Epithelial cell of prostate (primary cell): ENCODE results near the gene ZCCHC10.
A peak's percentile ranks its signal among the peaks of the same experiment; 100 is the strongest.
"Not testable (repeated sequence)": the region's sequence is repeated elsewhere in the genome, so short reads cannot be mapped to it uniquely, and the experiment has no call there.

Experiments used
- DNase-seq: peaks from one replicate; pipeline ENCODE4 v3.0.0-alpha.2; 2011; ENCODE audit warnings: low read depth, low spot score
- H3K27ac ChIP-seq: fragments of 450-650 bp; 2 replicates; pipeline ENCODE4 v1.5.1; 2017; ENCODE audit warnings: mild to moderate bottlenecking

ZCCHC10 gene

GRCh38 chr5:132982971-132983370, 43.4 kb downstream of the ZCCHC10 start:
- not testable (repeated sequence) for DNase-seq, H3K27ac ChIP-seq

- no peak overlapping the region for H3K27ac ChIP-seq
- no peak for DNase-seq
Observed at GRCh38 chr5:132981288-132981687, 45.1 kb downstream of the ZCCHC10 start.

DNA sequence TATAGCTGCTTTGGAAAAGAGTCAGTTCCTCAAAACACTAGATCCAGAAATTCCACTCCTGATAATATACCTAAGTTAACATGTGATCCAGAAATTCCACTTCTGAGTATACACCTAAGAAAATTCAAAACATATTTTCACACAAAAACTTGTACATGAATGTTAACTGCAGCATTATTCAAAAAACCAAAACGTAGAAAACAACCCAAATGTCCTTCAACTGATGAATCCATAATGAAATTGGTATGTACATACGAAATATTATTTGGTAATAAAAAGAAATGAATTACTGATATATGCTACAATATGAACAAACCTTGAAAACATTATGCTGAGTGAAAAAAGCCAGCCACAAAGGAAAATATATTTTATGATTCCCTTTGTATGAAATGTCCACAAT, 46.4 kb downstream of the ZCCHC10 start:
- DNase-seq, result no peak
- H3K27ac ChIP-seq, result no peak overlapping the region

GRCh38 chr5:132979367-132979940, 46.9 kb downstream of the ZCCHC10 start:
- peak overlapping the region; percentile 4 for H3K27ac ChIP-seq
- DNase-seq, result peak; percentile 59

DNA sequence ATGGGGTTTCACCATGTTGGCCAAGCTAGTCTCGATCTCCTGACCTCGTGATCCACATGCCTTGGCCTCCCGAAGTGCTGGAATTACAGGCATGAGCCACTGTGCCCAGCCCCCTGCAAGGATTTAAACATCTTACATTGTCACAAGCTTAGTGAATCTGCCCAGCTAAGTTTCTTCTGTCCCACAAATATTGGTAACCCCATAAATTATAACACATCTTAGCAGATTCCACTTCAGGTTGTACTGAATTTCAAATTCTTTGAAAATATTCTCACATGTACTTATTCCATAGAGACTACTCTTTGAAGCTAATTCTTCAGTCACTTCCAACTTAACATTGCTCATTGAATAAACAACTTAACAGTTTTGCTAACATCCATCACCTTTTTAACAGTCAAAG, 49.5 kb downstream of the ZCCHC10 start:
- no peak for DNase-seq
- H3K27ac ChIP-seq, result no peak overlapping the region

- DNase-seq, H3K27ac ChIP-seq: not testable (repeated sequence)
Observed at GRCh38 chr5:132972436-132972828, 53.9 kb downstream of the ZCCHC10 start.

DNA sequence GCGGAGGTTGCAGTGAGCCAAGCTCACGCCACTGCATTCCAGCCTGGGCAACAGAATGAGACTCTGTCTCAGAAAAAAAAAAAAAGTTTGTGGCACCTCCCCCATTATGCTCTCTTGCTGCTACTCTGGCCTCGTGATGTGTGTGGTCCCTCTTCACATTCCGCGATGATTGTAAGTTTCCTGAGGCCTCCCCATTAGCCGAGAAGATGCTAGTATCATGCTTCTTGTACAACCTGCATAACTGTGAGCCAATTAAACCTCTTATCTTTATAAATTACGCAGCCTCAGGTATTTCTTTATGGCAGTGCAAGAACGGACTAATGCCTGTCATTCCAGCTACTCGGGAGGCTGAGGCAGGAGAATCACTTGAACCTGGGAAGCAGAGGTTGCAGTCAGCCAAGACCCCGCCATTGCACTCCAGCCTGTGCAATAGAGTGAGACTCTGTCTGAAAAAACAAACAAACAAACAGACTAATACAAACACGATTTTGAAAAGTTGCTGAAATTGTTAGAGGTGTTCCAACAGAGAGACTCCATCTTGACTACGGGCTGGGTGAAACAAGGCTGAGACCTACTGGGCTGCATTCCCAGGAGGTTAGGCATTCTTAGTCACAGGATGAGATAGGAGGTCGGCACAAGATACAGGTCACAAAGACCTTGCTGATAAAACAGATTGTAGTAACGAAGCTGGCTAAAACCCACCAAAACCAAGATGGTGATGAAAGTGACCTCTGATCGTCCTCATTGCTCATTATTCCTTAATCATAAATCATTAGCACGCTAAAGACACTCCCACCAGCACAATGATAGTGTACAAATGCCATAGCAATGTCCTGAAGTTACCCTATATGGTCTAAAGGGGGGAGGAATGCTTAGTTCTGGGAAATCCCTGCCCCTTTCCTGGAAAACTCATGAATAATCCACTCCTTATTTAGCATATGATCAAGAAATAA, 54.6 kb downstream of the ZCCHC10 start:
- no peak for DNase-seq

GRCh38 chr5:132965120-132965519, 61.2 kb downstream of the ZCCHC10 start:
- no peak overlapping the region for H3K27ac ChIP-seq
- no peak for DNase-seq

More for the DNA sequence above, 54.6 kb downstream of the ZCCHC10 start:
- H3K27ac ChIP-seq, result peak overlapping the region; percentile 50

- DNase-seq, result peak; percentile 78
- H3K27ac ChIP-seq, result peak within 1 kb of the TSS; percentile 95
Observed at GRCh38 chr5:132963171-132964104, 62.9 kb downstream of the ZCCHC10 start, which contains the start of gene AFF4. Gene AFF4, minus strand, starts transcription at chr5:132963634. Its CDS starts 26,445 bp downstream, at chr5:132937189.

DNA sequence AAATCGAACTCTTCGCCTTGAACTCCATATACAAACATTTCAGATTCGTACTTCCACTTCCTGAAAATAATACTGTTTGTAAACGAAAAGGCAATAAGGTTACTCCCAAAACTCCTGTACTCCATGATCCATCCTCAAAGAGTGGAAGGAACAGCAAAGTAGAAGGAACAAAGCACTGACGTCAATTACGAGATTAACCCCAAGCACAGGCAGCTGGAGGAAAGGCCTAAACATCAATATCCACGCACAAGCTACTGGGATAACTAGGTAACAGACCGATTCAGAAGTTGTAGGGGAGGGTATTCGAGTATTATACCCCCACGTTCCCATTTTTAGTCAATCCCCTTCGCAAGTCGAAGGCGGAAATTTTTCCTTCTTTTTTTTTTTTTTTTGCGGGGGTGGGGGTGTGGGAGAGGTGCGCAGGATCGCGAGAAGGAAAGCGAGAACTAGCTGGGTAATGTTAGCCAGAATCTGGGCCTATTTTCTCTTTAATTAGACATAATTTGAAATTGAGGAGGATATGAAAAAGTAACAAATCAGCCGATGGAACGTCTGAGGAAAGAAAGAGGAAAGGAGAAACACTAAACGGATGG, 63.8 kb downstream of the ZCCHC10 start:
- no peak for DNase-seq
- peak overlapping the region; percentile 95 for H3K27ac ChIP-seq

DNA sequence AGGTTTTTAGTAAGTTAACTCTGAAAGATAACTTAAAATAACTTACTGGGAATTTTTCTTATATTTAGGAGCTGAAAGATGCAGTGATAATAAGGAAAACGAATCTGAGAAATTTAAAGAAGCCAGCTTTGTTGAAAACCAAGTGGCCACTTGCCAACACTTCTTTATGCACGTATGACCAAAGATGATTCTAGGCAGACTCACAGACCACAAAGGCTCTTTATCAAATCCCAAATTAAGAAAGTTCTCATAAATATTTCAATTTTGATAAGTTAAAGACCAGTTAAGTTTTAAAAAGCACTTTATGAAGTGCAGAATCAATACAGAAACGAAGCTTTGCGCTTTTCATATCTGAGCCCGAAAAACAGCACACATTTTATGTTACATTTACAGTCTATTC, 64.5 kb downstream of the ZCCHC10 start:
- no peak for DNase-seq

DNA sequence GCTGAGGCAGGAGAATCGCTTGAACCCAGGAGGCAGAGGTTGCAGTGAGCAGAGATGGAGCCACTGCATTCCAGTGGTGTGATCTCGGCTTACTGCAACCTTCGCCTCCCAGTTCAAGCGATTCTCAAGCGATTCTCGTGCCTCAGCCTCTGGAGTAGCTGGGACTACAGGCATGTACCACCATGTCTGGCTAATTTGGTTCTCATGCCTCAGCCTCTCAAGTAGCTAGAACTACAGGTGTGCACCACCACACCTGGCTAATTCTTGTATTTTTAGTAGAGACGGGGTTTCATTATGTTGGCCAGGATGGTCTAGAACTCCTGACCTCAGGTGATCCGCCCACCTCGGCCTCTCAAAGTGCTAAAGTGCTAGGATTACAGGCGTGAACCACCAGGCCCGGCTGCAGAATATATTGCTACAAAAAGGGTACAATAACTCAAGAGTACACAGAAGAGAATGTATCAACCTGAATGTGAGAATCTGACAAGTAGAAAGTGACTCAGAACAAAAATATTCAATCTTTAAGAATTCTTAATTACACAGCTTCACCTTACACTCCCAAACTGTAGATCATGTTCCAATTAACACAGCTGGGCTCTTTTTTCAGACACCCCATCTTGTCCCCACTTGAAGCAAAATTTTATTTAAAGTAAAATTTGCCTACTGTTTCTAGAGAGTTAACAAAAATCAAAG, 65.1 kb downstream of the ZCCHC10 start:
- not testable (repeated sequence) for DNase-seq
- peak overlapping the region; percentile 95 for H3K27ac ChIP-seq

More for the DNA sequence above, 64.5 kb downstream of the ZCCHC10 start:
- H3K27ac ChIP-seq, result peak overlapping the region; percentile 95

DNA sequence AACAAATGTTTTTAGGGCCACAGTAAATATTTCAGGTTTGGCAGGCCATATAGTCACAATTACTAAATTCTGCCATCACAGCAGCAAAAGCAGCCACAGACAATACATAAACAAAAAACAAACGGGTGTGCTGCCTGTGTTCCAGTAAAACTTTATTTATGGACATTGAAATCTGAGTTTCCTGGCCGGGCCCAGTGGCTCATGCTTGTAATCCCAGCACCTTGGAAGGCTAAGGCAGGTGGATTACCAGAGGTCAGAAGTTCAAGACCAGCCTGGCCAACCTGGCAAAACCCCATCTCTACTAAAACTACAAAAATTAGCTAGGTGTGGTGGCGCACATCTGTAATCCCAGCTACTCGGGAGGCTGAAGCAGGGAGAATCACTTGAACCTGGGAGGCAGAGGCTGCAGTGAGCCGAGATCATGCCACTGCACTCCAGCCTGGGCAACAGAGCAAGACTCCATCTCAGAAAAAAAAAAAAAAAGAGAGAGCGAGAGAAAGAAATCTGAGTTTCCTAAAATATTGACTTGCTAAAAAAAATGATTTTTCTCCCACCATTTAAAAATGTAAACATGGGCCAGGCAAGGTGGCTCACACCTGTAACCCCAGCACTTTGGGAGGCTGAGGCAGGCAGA, 70.1 kb downstream of the ZCCHC10 start:
- DNase-seq, H3K27ac ChIP-seq: not testable (repeated sequence)

DNA sequence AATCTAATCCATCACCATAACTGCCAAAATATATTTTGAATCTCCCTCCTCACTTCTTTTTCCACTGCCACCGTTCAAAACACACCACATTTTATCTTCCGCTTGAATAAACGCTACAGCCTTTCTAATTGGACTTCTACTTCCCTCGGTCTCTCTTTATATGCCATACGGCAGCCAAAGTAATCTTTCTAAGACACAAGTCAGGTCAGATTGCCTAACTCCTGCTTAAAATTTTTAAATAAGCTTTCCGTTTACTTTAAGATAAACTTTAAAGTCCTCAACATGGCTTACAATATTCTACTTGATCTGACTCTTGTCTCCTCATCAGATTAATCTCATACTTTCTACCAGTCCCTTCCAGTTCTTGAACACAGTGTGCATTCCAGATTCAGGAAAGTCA, 72.6 kb downstream of the ZCCHC10 start:
- H3K27ac ChIP-seq, result no peak overlapping the region
- no peak for DNase-seq

DNA sequence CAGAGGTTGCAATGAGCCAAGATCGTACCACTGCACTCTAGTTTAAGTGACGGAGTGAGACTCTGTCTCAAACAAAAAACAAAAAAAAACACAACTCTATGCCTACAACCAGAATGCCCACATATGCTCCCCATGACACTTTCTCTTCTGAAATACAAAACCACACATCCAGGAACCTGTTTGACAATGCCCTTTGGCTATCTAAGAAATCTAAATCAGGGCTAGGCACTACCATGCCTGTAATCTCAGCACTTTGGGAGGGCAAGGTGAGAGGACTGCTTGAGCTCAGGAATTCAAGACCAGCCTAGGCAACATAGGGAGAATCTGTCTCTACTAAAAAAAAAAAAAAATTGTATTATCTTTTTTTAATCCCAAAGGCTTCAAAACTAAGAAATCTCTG, 73.5 kb downstream of the ZCCHC10 start:
- no peak overlapping the region for H3K27ac ChIP-seq
- DNase-seq, result no peak

- no peak for DNase-seq
- no peak overlapping the region for H3K27ac ChIP-seq
Observed at GRCh38 chr5:132951897-132952296, 74.5 kb downstream of the ZCCHC10 start.

DNA sequence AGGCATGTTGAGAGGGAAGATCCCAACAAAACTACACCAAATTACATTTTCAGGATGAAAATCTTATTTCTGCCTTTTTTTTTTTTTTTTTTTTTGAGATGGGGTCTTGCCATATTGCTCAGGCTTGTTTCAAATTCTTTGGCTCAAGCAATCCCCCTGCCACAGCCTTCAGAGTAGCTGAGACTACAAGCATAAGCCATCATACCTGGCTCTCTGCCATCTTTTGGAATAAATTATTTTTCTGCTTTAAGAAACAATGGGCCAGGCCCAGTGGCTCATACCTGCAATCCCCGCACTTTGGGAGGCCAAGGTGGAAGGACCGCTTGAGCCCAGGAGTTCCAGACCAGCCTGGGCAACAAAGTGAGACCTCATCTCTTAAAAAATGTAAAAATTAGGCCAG, 77.2 kb downstream of the ZCCHC10 start:
- DNase-seq, result no peak
- no peak overlapping the region for H3K27ac ChIP-seq

DNA sequence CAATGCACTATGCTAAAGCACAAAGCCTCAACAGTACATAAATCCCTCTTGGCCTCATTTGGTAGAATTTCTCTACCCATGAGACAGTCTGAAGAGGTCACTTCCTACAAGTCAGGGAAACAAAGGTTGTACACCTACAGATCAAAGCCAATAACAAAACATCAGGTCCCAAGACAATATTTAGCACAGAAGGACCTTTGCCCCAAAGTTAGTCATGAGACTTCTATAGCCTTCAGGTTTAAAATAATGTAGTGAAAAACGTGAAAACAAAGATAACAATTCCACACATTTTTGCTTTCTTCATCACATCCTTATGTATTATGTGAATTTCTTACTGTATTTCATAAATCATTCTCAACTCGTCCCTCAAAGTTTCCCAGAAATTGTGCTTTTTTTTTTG, 78.7 kb downstream of the ZCCHC10 start:
- H3K27ac ChIP-seq, result no peak overlapping the region
- no peak for DNase-seq
